Testis (tissue), 3 donors: Measurements from ENCODE around the gene ERC1. TPM values are rescaled to one million over a fixed set of nuclear protein-coding genes. Genes with fewer than 3 reads are reported as not detected.

Source experiments
- DNase-seq: peaks from one replicate; pipeline ENCODE4 v3.0.0-alpha.2; 2019
- H3K27ac ChIP-seq, 2 donors: fragments of 200-600 bp; sonication (generic); one replicate each; pipeline ENCODE4 v1.5.1; 2019
- H3K27me3 ChIP-seq: fragments of 200-600 bp; sonication (generic); one replicate; pipeline ENCODE4 v1.5.1; 2019
- H3K36me3 ChIP-seq: fragments of 200-600 bp; sonication (generic); one replicate; pipeline ENCODE4 v1.5.1; 2017; ENCODE audit warnings: low read depth; ENCODE audit errors: missing control alignments
- H3K4me1 ChIP-seq: fragments of 200-600 bp; sonication (generic); one replicate; pipeline ENCODE4 v1.5.1; 2019
- H3K4me3 ChIP-seq, 2 donors: fragments of 200-600 bp; sonication (generic); one replicate each; pipeline ENCODE4 v1.5.1; 2017 to 2019
- H3K9me3 ChIP-seq: fragments of 200-600 bp; sonication (generic); one replicate; pipeline ENCODE4 v1.5.1; 2017
- POLR2A ChIP-seq: fragments of 450-650 bp; IDR thresholded peaks from one replicate; pipeline ENCODE4 v1.6.1; 2017; ENCODE audit warnings: antibody characterized with exemption, mild to moderate bottlenecking, moderate library complexity
- WGBS, 2 donors: methylation state at CpG; one replicate each; pipeline ENCODE4 v1.1.5; 2018; 5-methylcytosine and 5-hydroxymethylcytosine counted together
- intact Hi-C: fragments of 100-400 bp; cut with DNase I; formaldehyde crosslinking; loops from one replicate; pipeline ENCODE4 v1.15.1; 2023; ENCODE audit warnings: low total_unique reads
- polyA plus RNA-seq: library from polyadenylated mRNA; stranded (reverse); fragments of 350-450 nt; fragmentation: Illumina TruSeq; extraction: RNeasy Lipid Tissue Mini Kit (QIAGEN cat#74804); gene quantifications from one replicate; pipeline ENCODE4 v1.2.3, GENCODE V29; 2014; ENCODE audit warnings: low read depth, low replicate concordance; ENCODE audit not compliant: insufficient read depth
- total RNA-seq, 2 donors: library from RNA; depleted of rRNA; stranded (reverse); fragments of >200 nt; gene quantifications; one replicate each; pipeline ENCODE4 v1.2.3, GENCODE V29; 2016
- TF ChIP-seq, protein P1 (sequence below), 3 experiments: fragments of 450-650 bp in 2 of 3; fragments of 200-600 bp in 1 of 3; sonication (generic) in 1 of 3; IDR thresholded peaks; one replicate each; pipeline ENCODE4 v1.5.1; 2016 to 2019; ENCODE audit warnings: antibody characterized with exemption in 3 of 3, mild to moderate bottlenecking in 2 of 3, moderate library complexity in 1 of 3

Gene ERC1
- total and polyA plus RNA-seq, 3 donors from 2014 or later: 25.8 to 109 (median 106) TPM

- intact Hi-C loops: no loop called here
- Histone ChIP-seq H3K4me3 (no peak overlapping the region), H3K4me1 (no peaks in the 10 kb centered on the region), H3K27ac (no peak overlapping the region), H3K27me3 (no peaks in the 10 kb centered on the region), H3K9me3 (no peaks in the 10 kb centered on the region), H3K36me3 (no peaks in the 10 kb centered on the region)
- TF ChIP-seq, protein P1, sequence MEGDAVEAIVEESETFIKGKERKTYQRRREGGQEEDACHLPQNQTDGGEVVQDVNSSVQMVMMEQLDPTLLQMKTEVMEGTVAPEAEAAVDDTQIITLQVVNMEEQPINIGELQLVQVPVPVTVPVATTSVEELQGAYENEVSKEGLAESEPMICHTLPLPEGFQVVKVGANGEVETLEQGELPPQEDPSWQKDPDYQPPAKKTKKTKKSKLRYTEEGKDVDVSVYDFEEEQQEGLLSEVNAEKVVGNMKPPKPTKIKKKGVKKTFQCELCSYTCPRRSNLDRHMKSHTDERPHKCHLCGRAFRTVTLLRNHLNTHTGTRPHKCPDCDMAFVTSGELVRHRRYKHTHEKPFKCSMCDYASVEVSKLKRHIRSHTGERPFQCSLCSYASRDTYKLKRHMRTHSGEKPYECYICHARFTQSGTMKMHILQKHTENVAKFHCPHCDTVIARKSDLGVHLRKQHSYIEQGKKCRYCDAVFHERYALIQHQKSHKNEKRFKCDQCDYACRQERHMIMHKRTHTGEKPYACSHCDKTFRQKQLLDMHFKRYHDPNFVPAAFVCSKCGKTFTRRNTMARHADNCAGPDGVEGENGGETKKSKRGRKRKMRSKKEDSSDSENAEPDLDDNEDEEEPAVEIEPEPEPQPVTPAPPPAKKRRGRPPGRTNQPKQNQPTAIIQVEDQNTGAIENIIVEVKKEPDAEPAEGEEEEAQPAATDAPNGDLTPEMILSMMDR (IDR thresholded peaks at IDR 0.05): no peak
- TF ChIP-seq POLR2A: no peak
- 85 to 87% methylated on average over 3 of the region's 3 CpGs for WGBS, 2 donors
- DNase-seq: no peak
Measured at GRCh38 chr12:1436981-1437380, 446.0 kb downstream of the ERC1 start.

- H3K9me3 ChIP-seq: no peaks in the 10 kb centered on the region
- no peak overlapping the region for H3K27ac ChIP-seq
- H3K4me1 ChIP-seq: no peaks in the 10 kb centered on the region
- DNase-seq: no peak
- intact Hi-C loops: no loop called here
- no peaks in the 10 kb centered on the region for H3K36me3 ChIP-seq
- WGBS, 2 donors: 51 to 66% methylated on average over 1 of the region's 1 CpG
- no peaks in the 10 kb centered on the region for H3K27me3 ChIP-seq
- TF ChIP-seq, protein P1 (IDR thresholded peaks at IDR 0.05): no peak
- TF ChIP-seq POLR2A: no peak
- H3K4me3 ChIP-seq: no peak overlapping the region
Measured at GRCh38 chr12:1439201-1439600, 448.2 kb downstream of the ERC1 start.

- Histone ChIP-seq H3K27ac (no peak overlapping the region), H3K36me3 (no peaks in the 10 kb centered on the region), H3K27me3 (no peaks in the 10 kb centered on the region), H3K9me3 (no peaks in the 10 kb centered on the region), H3K4me1 (no peaks in the 10 kb centered on the region), H3K4me3 (no peak overlapping the region)
- intact Hi-C loops: no loop called here
- WGBS, 2 donors: 62 to 78% methylated on average over 3 of the region's 3 CpGs
- no peak for DNase-seq
- TF ChIP-seq, protein P1 (IDR thresholded peaks at IDR 0.05): no peak
- TF ChIP-seq POLR2A: no peak
Measured at GRCh38 chr12:1439687-1440086, 448.7 kb downstream of the ERC1 start.

- TF ChIP-seq POLR2A: no peak
- TF ChIP-seq, protein P1 (IDR thresholded peaks at IDR 0.05): no peak
- no peak overlapping the region for H3K4me3 ChIP-seq
- 59 to 62% methylated on average over 8 of the region's 8 CpGs for WGBS, 2 donors
- intact Hi-C loops: no loop called here
- no peak for DNase-seq
- no peaks in the 10 kb centered on the region for H3K36me3 ChIP-seq
- no peaks in the 10 kb centered on the region for H3K27me3 ChIP-seq
- H3K9me3 ChIP-seq: no peaks in the 10 kb centered on the region
- H3K27ac ChIP-seq: no peak overlapping the region
- no peaks in the 10 kb centered on the region for H3K4me1 ChIP-seq
Measured at GRCh38 chr12:1443421-1444141, 452.6 kb downstream of the ERC1 start.

- no peaks in the 10 kb centered on the region for H3K27me3 ChIP-seq
- H3K36me3 ChIP-seq: no peaks in the 10 kb centered on the region
- no peak overlapping the region for H3K4me3 ChIP-seq
- no peak for DNase-seq
- TF ChIP-seq, protein P1 (IDR thresholded peaks at IDR 0.05): no peak
- TF ChIP-seq POLR2A: no peak
- H3K27ac ChIP-seq: no peak overlapping the region
- H3K9me3 ChIP-seq: no peaks in the 10 kb centered on the region
- no peaks in the 10 kb centered on the region for H3K4me1 ChIP-seq
- 51 to 59% methylated on average over 6 of the region's 6 CpGs for WGBS, 2 donors
- intact Hi-C loops: no loop called here
Measured at GRCh38 chr12:1444142-1444516, 453.1 kb downstream of the ERC1 start.
